B cell (primary cell): ENCODE results near the gene PTPRE. TPM values are rescaled to one million over a fixed set of nuclear protein-coding genes. Genes with fewer than 3 reads are reported as not detected.

Experiments
- ATAC-seq: fragments of 200-7000 bp; cut with Tn5 transposase; one replicate; pipeline ENCODE4 v1.10.0; 2021; ENCODE audit warnings: low read depth, mild to moderate bottlenecking, moderate number of reproducible peaks, moderate library complexity
- CTCF ChIA-PET: fragments of 350-600 bp; sonication (Branson Sonifier 250); formaldehyde crosslinking; loops from one replicate; lab custom pipeline; 2021; ENCODE audit warnings: antibody characterized with exemption, inconsistent platforms; lab: Charles Lee
- POLR2A ChIA-PET: fragments of 350-600 bp; sonication (Branson Sonifier 250); formaldehyde crosslinking; loops from one replicate; lab custom pipeline; 2021; ENCODE audit warnings: antibody characterized with exemption; lab: Charles Lee
- DNase-seq: peaks from one replicate; pipeline ENCODE4 v3.0.0; 2013
- H2AFZ ChIP-seq: 2 replicates; pipeline ENCODE4 v1.6.1; 2012; ENCODE audit warnings: mild to moderate bottlenecking, low read depth, low read length; ENCODE audit not compliant: insufficient read depth, poor library complexity, severe bottlenecking
- H3K27ac ChIP-seq, 2 donors: 1 replicate in 1 of 2; 2 replicates in 1 of 2; pipeline ENCODE4 v1.5.1; 2012 to 2013; ENCODE audit warnings: low read length in 2 of 2, mild to moderate bottlenecking in 2 of 2, moderate library complexity in 1 of 2
- H3K27me3 ChIP-seq, 4 experiments: fragments of 200-600 bp in 1 of 4; sonication (generic) in 1 of 4; replicated peaks in 1 of 4; 1 replicate in 2 of 4; 2 replicates in 2 of 4; pipeline versions ENCODE4 v1.6.1 to v1.7.0; 2013 to 2016; ENCODE audit warnings: low read length in 3 of 4, mild to moderate bottlenecking in 2 of 4, mixed read lengths in 1 of 4, moderate library complexity in 1 of 4; ENCODE audit not compliant: insufficient read depth in 4 of 4, control insufficient read depth in 3 of 4; ENCODE audit errors: control extremely low read depth in 1 of 4
- H3K36me3 ChIP-seq, 2 experiments: replicated peaks in 1 of 2; 1 replicate in 1 of 2; 2 replicates in 1 of 2; pipeline versions ENCODE4 v1.6.1 to v1.7.1; 2013; ENCODE audit warnings: low read length in 1 of 2; ENCODE audit not compliant: insufficient read depth in 2 of 2, control insufficient read depth in 1 of 2; ENCODE audit errors: control extremely low read depth in 1 of 2, extremely low read depth in 1 of 2
- H3K4me1 ChIP-seq, 2 donors: fragments of 200-600 bp in 1 of 2; sonication (generic) in 1 of 2; 1 replicate in 1 of 2; 2 replicates in 1 of 2; pipeline versions ENCODE4 v1.5.1 to v1.6.1; 2013 to 2017; ENCODE audit warnings: low read length in 2 of 2; ENCODE audit not compliant: control insufficient read depth in 2 of 2, insufficient read depth in 2 of 2
- H3K4me2 ChIP-seq: replicated peaks from 2 replicates; pipeline ENCODE3; 2012; ENCODE audit warnings: mild to moderate bottlenecking, low read depth, low read length; ENCODE audit not compliant: poor library complexity, severe bottlenecking
- H3K4me3 ChIP-seq, 5 experiments: fragments of 200-600 bp in 1 of 5; sonication (generic) in 1 of 5; 1 replicate in 3 of 5; 2 replicates in 2 of 5; pipeline versions ENCODE4 v1.5.1 to v1.7.0; 2011 to 2016; ENCODE audit warnings: low read length in 4 of 5, mild to moderate bottlenecking in 4 of 5, low read depth in 2 of 5, control low read depth in 1 of 5, moderate library complexity in 1 of 5; ENCODE audit not compliant: insufficient read depth in 1 of 5; ENCODE audit errors: control extremely low read depth in 1 of 5, extremely low read depth in 1 of 5
- H3K79me2 ChIP-seq: fragments of 200-600 bp; sonication (generic); one replicate; pipeline ENCODE4 v1.6.0; 2016; ENCODE audit warnings: low read length; ENCODE audit not compliant: control insufficient read depth, insufficient read depth
- H3K9ac ChIP-seq: fragments of 200-600 bp; sonication (generic); 2 replicates; pipeline ENCODE4 v1.6.1; 2017; ENCODE audit warnings: mild to moderate bottlenecking, low read length, moderate library complexity
- H3K9me3 ChIP-seq, 3 donors: one replicate each; pipeline versions ENCODE4 v1.6.1 to v1.7.1; 2013; ENCODE audit warnings: low read length in 2 of 3; ENCODE audit not compliant: control insufficient read depth in 2 of 3, insufficient read depth in 1 of 3; ENCODE audit errors: control extremely low read depth in 1 of 3
- H4K20me1 ChIP-seq: 2 replicates; pipeline ENCODE4 v1.6.0; 2012; ENCODE audit warnings: mild to moderate bottlenecking, low read length; ENCODE audit not compliant: insufficient read depth, control insufficient read depth, poor library complexity, severe bottlenecking
- H3K27ac Mint-ChIP-seq: one replicate; pipeline ENCODE4 v1.8.0; 2021; ENCODE audit warnings: mixed read lengths
- H3K27me3 Mint-ChIP-seq: one replicate; pipeline ENCODE4 v1.8.0; 2021; ENCODE audit warnings: mixed read lengths
- H3K4me1 Mint-ChIP-seq: one replicate; pipeline ENCODE4 v1.8.0; 2021; ENCODE audit warnings: mixed read lengths
- H3K4me3 Mint-ChIP-seq: one replicate; pipeline ENCODE4 v1.8.0; 2021; ENCODE audit warnings: mixed read lengths
- H3K9me3 Mint-ChIP-seq: one replicate; pipeline ENCODE4 v1.8.0; 2022; ENCODE audit warnings: mixed read lengths; ENCODE audit not compliant: insufficient read depth
- CTCF ChIP-seq: fragments of 200-600 bp; IDR thresholded peaks from one replicate; pipeline ENCODE4 v1.8.0; 2022; ENCODE audit warnings: antibody characterized with exemption, mild to moderate bottlenecking
- EZH2 ChIP-seq: IDR thresholded peaks from 2 replicates; pipeline ENCODE4 v1.6.1; 2012; ENCODE audit warnings: borderline replicate concordance, low read depth, mild to moderate bottlenecking, moderate library complexity, low read length; ENCODE audit not compliant: insufficient read depth, poor library complexity, severe bottlenecking
- WGBS: methylation state at CpG from one replicate; pipeline ENCODE4 v1.1.5; 2013; ENCODE audit warnings: missing lambda C conversion rate; ENCODE audit not compliant: insufficient coverage; 5-methylcytosine and 5-hydroxymethylcytosine counted together
- intact Hi-C: fragments of 100-400 bp; cut with micrococcal nuclease; formaldehyde crosslinking; loops from one replicate; pipeline ENCODE4 v1.10.0; 2022
- polyA plus RNA-seq: library from polyadenylated mRNA; depleted of rRNA; stranded (reverse); fragments of >200 nt; gene quantifications from 2 replicates; pipeline ENCODE4 v1.2.3, GENCODE V29; 2012
- total RNA-seq, 2 donors: library from RNA; stranded (reverse); fragments of 120-200 nt in 1 of 2; gene quantifications; 1 replicate in 1 of 2; 2 replicates in 1 of 2; pipeline versions ENCODE4 v1.2.3 to v1.2.4, GENCODE V29; 2013 to 2022

Gene PTPRE
- total and polyA plus RNA-seq, 2 donors (not counting 1 experiment from before 2014, with no cell fraction given): 6.6 to 32.7 TPM

- H3K4me3 Mint-ChIP-seq: no peak overlapping the region
- DNase-seq: no peak
Measured at GRCh38 chr10:127961071-127961470, 54.2 kb downstream of the PTPRE start.

GRCh38 chr10:127962205-127962604, 55.3 kb downstream of the PTPRE start:
- H3K79me2 ChIP-seq: no peaks in the 10 kb centered on the region
- no peaks in the 10 kb centered on the region for H3K36me3 ChIP-seq
- Mint-ChIP-seq H3K4me3 (no peak overlapping the region), H3K27me3 (peaks cover 23% of the 10 kb centered on the region), H3K27ac (no peak overlapping the region), H3K9me3 (no peaks in the 10 kb centered on the region), H3K4me1 (no peaks in the 10 kb centered on the region)
- ATAC-seq (no peak), DNase-seq (no peak)
- no peak overlapping the region for H3K27ac ChIP-seq
- H3K9ac ChIP-seq: no peak overlapping the region
- intact Hi-C loops: no loop called here
- no peaks in the 10 kb centered on the region for H4K20me1 ChIP-seq
- TF ChIP-seq CTCF (no peak), EZH2 (no peak)
- ChIA-PET POLR2A (no interaction called here), CTCF (no interaction called here)
- no peak overlapping the region for H3K4me3 ChIP-seq
- no peak overlapping the region for H2AFZ ChIP-seq
- peaks cover 0 to 2% (median 0%) of the 10 kb centered on the region in 4 experiments for H3K27me3 ChIP-seq
- no peaks in the 10 kb centered on the region for H3K9me3 ChIP-seq
- WGBS: 92% methylated on average over 13 of the region's 13 CpGs
- no peaks in the 10 kb centered on the region for H3K4me1 ChIP-seq
- no peak overlapping the region for H3K4me2 ChIP-seq

More at GRCh38 chr10:127961071-127961470, 54.2 kb downstream of the PTPRE start:
- H3K79me2 ChIP-seq: no peaks in the 10 kb centered on the region
- intact Hi-C loops: no loop called here
- H3K9me3 ChIP-seq: peaks cover 0 to 2% (median 0%) of the 10 kb centered on the region in 3 donors
- TF ChIP-seq CTCF (no peak), EZH2 (no peak)
- no peak overlapping the region for H3K27ac ChIP-seq
- H3K4me1 ChIP-seq: no peaks in the 10 kb centered on the region
- POLR2A ChIA-PET: no interaction called here
- Mint-ChIP-seq H3K27ac (no peak overlapping the region), H3K9me3 (peaks cover 2% of the 10 kb centered on the region), H3K27me3 (peaks cover 23% of the 10 kb centered on the region), H3K4me1 (no peaks in the 10 kb centered on the region)
- H3K27me3 ChIP-seq: peaks cover 0 to 2% (median 0%) of the 10 kb centered on the region in 4 experiments
- H3K4me3 ChIP-seq: no peak overlapping the region
- H3K4me2 ChIP-seq: no peak overlapping the region
- no peak for ATAC-seq
- CTCF ChIA-PET: no interaction called here
- H4K20me1 ChIP-seq: no peaks in the 10 kb centered on the region
- 89% methylated on average over 7 of the region's 9 CpGs for WGBS
- H2AFZ ChIP-seq: no peak overlapping the region
- no peaks in the 10 kb centered on the region for H3K36me3 ChIP-seq
- H3K9ac ChIP-seq: no peak overlapping the region
